GM19193 (cell line): ENCODE results near the gene FLOT1.

Source experiments
- POLR2A ChIP-seq: IDR thresholded peaks from 4 replicates; pipeline ENCODE4 v1.6.1; 2011; ENCODE audit not compliant: insufficient read depth, insufficient read length; ENCODE audit errors: extremely low read depth

FLOT1 gene

DNA sequence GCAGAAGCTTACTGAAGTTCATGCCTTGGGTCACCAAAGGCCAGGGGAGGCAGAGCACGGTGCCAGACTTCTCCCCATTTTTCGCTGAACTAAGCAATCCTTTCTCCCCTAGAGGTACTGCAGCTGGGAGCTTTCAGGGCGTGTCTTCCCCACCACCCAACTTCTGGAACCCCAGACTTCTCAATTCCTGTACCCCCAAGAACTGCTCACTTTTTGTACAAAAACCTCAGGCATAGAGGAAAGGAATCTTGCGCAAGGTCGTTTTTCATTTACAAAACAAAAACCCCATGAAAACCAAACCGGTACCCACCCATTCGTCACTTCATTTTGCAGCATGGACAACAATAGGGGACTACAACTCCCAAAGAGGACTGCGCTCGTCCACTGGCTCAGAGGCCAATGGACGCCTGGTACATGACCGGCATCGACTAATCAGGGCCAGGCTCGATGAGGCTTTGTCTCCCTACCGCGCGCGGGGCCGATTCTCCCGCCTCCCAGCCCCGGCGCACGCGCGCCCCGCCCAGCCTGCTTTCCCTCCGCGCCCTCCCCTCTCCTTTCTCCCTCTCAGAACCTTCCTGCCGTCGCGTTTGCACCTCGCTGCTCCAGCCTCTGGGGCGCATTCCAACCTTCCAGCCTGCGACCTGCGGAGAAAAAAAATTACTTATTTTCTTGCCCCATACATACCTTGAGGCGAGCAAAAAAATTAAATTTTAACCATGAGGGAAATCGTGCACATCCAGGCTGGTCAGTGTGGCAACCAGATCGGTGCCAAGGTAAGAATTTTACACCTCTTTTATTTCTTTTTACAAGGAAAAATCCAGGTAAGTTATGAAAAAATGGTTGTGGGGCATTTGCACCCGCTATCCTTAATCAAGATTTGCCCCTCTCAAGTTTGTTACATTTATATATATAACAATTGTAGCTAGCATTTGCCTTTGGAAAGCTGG is 22.4 kb downstream of the FLOT1 start, which contains the start of gene TUBB:
Gene TUBB, plus strand, starts transcription at position 562 of the 947 bp plus-strand sequence. Its CDS starts 155 bp downstream, at position 717.
- peak; percentile 92 for TF ChIP-seq POLR2A

- TF ChIP-seq POLR2A: no peak
These were observed 23.1 kb downstream of the FLOT1 start for GRCh38 chr6:30719356-30719755.

GRCh38 chr6:30717129-30717844 is 25.2 kb downstream of the FLOT1 start, which contains the start of gene MDC1:
Gene MDC1, minus strand, starts transcription at chr6:30717281. Its CDS starts 2,106 bp downstream, at chr6:30715175.
- peak; percentile 83 for TF ChIP-seq POLR2A

DNA sequence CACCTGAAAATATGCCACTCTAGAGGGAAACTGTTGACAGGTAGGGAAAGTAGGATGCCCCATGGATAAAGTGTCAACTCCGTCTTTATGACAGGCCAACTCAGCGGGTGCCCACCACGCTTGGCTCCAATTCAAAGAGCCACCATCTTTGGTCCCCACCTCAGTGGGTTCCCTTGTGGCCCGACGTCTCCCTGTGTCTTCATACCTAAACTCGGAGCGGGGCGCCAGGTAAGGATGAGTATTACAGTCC is 25.7 kb downstream of the FLOT1 start:
- TF ChIP-seq POLR2A: no peak

- no peak for TF ChIP-seq POLR2A
These were observed 28.2 kb downstream of the FLOT1 start for GRCh38 chr6:30714263-30714662.

- TF ChIP-seq POLR2A: no peak
These were observed 30.0 kb downstream of the FLOT1 start for GRCh38 chr6:30712441-30712945.

DNA sequence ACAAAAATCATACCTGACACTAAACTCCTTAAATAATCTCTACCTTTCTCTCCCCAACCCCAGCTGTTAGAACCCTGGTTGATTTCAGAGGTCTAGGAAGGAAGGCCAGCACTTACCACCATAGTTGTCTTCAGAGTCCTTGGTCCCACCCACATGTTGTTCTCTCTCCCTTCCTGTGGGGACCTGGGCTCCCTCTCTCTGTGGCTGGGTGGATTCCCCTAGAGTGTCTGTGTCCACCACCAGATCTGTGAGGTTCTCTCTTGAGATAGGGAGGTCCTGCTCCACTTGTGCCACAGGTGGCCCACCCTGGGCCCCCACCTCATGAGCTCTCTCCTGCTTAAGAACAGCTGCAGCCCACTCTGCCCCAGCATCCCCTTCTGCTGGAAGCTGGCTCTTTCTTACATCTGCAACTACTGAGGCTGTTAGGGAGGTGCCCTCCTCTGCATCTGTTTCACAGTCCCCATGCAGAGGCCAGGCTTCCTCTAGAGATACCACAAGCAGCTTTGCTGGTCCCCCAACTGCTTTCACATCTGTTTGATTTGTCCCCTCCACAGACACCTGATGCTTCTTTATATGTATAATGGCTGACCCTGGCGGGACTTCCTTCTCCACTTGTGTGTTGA is 30.6 kb downstream of the FLOT1 start:
- no peak for TF ChIP-seq POLR2A

GRCh38 chr6:30709101-30709868 is 33.2 kb downstream of the FLOT1 start:
- no peak for TF ChIP-seq POLR2A

DNA sequence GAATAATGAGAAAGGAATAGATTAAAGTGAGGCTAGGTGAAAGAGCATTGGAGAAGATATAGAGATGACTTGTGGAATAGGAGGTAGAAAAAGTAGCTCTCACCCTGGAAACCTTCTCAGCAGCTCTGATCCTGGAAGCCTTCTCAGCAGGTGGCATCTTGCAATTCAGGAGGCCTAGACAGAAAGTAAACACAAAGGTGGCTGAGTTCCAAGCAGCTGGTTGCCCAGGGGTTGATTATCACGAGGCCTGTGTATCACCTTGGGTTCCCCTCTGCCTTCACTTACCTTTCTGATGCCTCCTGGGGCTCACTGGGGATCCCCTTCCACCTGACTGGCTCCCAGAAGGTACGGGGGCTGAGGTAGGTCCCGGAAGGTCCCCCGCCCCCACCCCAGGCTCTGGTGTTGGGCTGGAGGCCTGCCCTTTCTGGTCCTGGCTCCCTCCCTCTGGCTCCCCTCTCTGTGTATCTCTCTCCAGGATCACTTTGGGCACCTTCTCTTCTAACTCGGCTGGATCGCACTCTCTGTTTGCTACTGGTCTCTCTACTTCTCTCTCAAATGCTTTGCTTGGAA is 35.1 kb downstream of the FLOT1 start:
- no peak for TF ChIP-seq POLR2A

DNA sequence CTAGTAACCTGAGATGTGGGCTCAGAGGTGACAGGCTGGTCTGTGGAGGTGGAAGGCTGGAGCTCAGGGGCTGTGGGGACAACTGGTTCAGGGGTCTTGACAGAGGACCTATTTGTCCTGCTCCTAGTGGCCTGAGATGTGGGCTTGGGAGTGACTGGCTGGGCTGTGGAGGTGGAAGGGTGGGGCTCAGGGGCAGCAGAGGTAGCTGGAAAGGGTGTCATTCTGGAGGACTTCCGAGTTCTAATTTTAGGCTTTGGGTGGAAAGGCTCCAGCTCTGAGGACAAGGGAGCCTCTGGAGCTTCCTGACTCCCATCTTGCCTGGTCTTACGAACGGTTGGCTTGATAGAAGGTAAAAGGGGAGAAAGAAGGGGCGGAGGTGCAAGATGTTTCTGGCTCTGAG is 36.9 kb downstream of the FLOT1 start:
- TF ChIP-seq POLR2A: no peak

GRCh38 chr6:30703821-30704220 is 38.7 kb downstream of the FLOT1 start:
- no peak for TF ChIP-seq POLR2A

- TF ChIP-seq POLR2A: no peak
These were observed 39.5 kb downstream of the FLOT1 start for GRCh38 chr6:30703011-30703410.

GRCh38 chr6:30700340-30700739 is 42.1 kb downstream of the FLOT1 start:
- no peak for TF ChIP-seq POLR2A

- no peak for TF ChIP-seq POLR2A
These were observed 46.1 kb downstream of the FLOT1 start for GRCh38 chr6:30696432-30696831.
